ENCODE data around the gene COMMD7.

- no peak for TF ChIP-seq CTCF (IDR thresholded peaks at IDR 0.05; ENCODE audit: low read length)
- no peak for TF ChIP-seq EZH2phosphoT487 (IDR thresholded peaks at IDR 0.05; ENCODE audit: low read length)
- TF ChIP-seq EZH2 (optimal IDR thresholded peaks at IDR 0.05; ENCODE audit: low read depth, low read length) = no peak
Measured at GRCh38 chr20:32780749-32781655, 37.7 kb upstream of the COMMD7 start.

Measured in MM.1S (cell line).